Measurements from ENCODE around the gene ZFHX3.
"Not testable (repeated sequence)": the region's sequence is repeated elsewhere in the genome, so short reads cannot be mapped to it uniquely, and the experiment has no call there.

Gene ZFHX3

DNA sequence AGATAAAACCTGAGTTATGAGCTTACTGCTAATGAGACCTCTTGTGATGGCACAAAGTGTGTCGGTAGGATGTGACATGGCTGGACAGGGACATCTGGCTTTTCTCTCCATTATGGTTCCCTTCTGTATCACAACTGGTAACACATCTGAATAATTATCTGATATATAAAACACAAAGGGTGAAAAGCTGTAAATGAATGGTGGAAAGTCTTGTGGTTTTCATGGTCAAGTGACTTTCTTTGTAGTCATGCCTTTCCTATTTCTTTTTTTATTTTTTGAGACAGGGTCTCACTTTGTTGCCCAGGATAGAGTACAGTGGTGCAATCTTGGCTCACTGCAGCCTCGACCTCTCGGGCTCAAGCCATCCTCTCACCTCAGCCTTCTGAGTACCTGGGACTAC lies 35.3 kb upstream of the ZFHX3 start:
- no peak overlapping the region for H3K4me3 ChIP-seq (ENCODE audit: low read length)
- no peak overlapping the region for H3K9ac ChIP-seq (ENCODE audit: low read depth, low read length)
- no peak overlapping the region for H3K27ac ChIP-seq (ENCODE audit: low read depth, low read length)
- H3K4me1 ChIP-seq (ENCODE audit: insufficient read depth, low read length), result no peaks in the 10 kb centered on the region
- no peaks in the 10 kb centered on the region for H3K9me3 ChIP-seq (ENCODE audit: insufficient read depth, low read depth, low read length)
- H3K27me3 ChIP-seq (ENCODE audit: insufficient read depth, low read length), result no peaks in the 10 kb centered on the region
- 98% methylated on average over 3 of the region's 3 CpGs for WGBS
- H3K36me3 ChIP-seq (ENCODE audit: insufficient read depth, low read length), result no peaks in the 10 kb centered on the region

DNA sequence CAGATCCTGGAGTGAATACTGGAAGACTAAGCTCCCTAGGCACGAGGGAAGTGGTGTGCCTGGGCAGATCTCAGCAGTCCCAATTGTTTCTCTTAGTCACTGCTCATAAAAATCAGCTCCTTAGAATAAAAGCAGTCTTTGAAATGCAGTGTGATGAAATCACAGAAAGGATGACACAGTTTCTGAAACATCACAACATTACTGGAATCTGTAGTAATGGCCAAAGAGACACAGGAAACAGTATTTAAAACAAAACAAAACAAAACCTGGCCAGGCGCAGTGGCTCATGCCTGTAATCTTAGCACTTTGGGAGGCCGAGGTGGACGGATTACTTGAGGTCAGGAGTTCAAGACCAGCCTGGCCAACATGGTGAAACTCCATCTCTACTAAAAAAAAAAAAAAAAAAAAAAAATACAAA lies 34.7 kb upstream of the ZFHX3 start:
- not testable (repeated sequence) for H3K9me3 ChIP-seq (ENCODE audit: insufficient read depth, low read depth, low read length); H3K4me3 ChIP-seq (ENCODE audit: low read length); H3K27ac ChIP-seq (ENCODE audit: low read depth, low read length); H3K36me3 ChIP-seq (ENCODE audit: insufficient read depth, low read length); H3K9ac ChIP-seq (ENCODE audit: low read depth, low read length); H3K27me3 ChIP-seq (ENCODE audit: insufficient read depth, low read length); H3K4me1 ChIP-seq (ENCODE audit: insufficient read depth, low read length)
- WGBS, result 89% methylated on average over 4 of the region's 4 CpGs

GRCh38 chr16:73080931-73081330 lies 33.0 kb upstream of the ZFHX3 start:
- 90% methylated on average over 1 of the region's 1 CpG for WGBS
- no peak overlapping the region for H3K27ac ChIP-seq (ENCODE audit: low read depth, low read length)
- H3K9me3 ChIP-seq (ENCODE audit: insufficient read depth, low read depth, low read length), result no peaks in the 10 kb centered on the region
- no peak overlapping the region for H3K9ac ChIP-seq (ENCODE audit: low read depth, low read length)
- peaks cover 6% of the 10 kb centered on the region; the same call in 1 of the 2 replicates for H3K27me3 ChIP-seq (ENCODE audit: insufficient read depth, low read length)
- H3K4me3 ChIP-seq (ENCODE audit: low read length), result no peak overlapping the region
- no peaks in the 10 kb centered on the region for H3K4me1 ChIP-seq (ENCODE audit: insufficient read depth, low read length)
- no peaks in the 10 kb centered on the region for H3K36me3 ChIP-seq (ENCODE audit: insufficient read depth, low read length)

GRCh38 chr16:73076324-73076810 lies 28.4 kb upstream of the ZFHX3 start:
- no peak overlapping the region for H3K9ac ChIP-seq (ENCODE audit: low read depth, low read length)
- no peaks in the 10 kb centered on the region for H3K9me3 ChIP-seq (ENCODE audit: insufficient read depth, low read depth, low read length)
- H3K4me3 ChIP-seq (ENCODE audit: low read length), result no peak overlapping the region
- 90% methylated on average over 5 of the region's 6 CpGs for WGBS
- peaks cover 4% of the 10 kb centered on the region; the same call in 1 of the 2 replicates for H3K4me1 ChIP-seq (ENCODE audit: insufficient read depth, low read length)
- H3K36me3 ChIP-seq (ENCODE audit: insufficient read depth, low read length), result no peaks in the 10 kb centered on the region
- peaks cover 38% of the 10 kb centered on the region for H3K27me3 ChIP-seq (ENCODE audit: insufficient read depth, low read length)
- no peak overlapping the region for H3K27ac ChIP-seq (ENCODE audit: low read depth, low read length)

GRCh38 chr16:73074382-73074781 lies 26.5 kb upstream of the ZFHX3 start:
- Histone ChIP-seq H3K27ac (ENCODE audit: low read depth, low read length) (no peak overlapping the region), H3K9me3 (ENCODE audit: insufficient read depth, low read depth, low read length) (no peaks in the 10 kb centered on the region), H3K36me3 (ENCODE audit: insufficient read depth, low read length) (no peaks in the 10 kb centered on the region), H3K27me3 (ENCODE audit: insufficient read depth, low read length) (peaks cover 49% of the 10 kb centered on the region), H3K4me1 (ENCODE audit: insufficient read depth, low read length) (peaks cover 10% of the 10 kb centered on the region), H3K9ac (ENCODE audit: low read depth, low read length) (no peak overlapping the region), H3K4me3 (ENCODE audit: low read length) (no peak overlapping the region)
- 92% methylated on average over 8 of the region's 9 CpGs for WGBS

DNA sequence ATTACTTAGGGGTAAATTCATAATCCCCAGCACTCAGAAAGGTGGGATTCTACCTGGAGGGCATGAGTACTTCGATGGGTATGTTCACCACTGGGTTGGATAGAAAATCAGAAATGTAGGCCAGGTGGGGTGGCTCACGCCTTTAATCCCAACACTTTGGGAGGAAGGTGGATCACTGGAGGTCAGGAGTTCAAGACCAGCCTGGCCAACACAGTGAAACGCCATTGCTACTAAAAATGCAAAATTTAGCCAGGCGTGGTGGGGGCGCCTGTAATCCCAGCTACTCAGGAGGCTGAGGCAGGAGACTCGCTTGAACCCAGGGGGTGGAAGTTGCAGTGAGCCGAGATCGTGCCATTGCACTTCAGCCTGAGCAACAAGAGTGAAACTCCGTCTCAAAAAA lies 24.1 kb upstream of the ZFHX3 start:
- H3K27ac ChIP-seq (ENCODE audit: low read depth, low read length); H3K4me3 ChIP-seq (ENCODE audit: low read length); H3K9ac ChIP-seq (ENCODE audit: low read depth, low read length); H3K36me3 ChIP-seq (ENCODE audit: insufficient read depth, low read length); H3K9me3 ChIP-seq (ENCODE audit: insufficient read depth, low read depth, low read length): not testable (repeated sequence)
- Histone ChIP-seq H3K27me3 (ENCODE audit: insufficient read depth, low read length) (peaks cover 72% of the 10 kb centered on the region), H3K4me1 (ENCODE audit: insufficient read depth, low read length) (peaks cover 10% of the 10 kb centered on the region)
- WGBS, result 91% methylated on average over 9 of the region's 9 CpGs

DNA sequence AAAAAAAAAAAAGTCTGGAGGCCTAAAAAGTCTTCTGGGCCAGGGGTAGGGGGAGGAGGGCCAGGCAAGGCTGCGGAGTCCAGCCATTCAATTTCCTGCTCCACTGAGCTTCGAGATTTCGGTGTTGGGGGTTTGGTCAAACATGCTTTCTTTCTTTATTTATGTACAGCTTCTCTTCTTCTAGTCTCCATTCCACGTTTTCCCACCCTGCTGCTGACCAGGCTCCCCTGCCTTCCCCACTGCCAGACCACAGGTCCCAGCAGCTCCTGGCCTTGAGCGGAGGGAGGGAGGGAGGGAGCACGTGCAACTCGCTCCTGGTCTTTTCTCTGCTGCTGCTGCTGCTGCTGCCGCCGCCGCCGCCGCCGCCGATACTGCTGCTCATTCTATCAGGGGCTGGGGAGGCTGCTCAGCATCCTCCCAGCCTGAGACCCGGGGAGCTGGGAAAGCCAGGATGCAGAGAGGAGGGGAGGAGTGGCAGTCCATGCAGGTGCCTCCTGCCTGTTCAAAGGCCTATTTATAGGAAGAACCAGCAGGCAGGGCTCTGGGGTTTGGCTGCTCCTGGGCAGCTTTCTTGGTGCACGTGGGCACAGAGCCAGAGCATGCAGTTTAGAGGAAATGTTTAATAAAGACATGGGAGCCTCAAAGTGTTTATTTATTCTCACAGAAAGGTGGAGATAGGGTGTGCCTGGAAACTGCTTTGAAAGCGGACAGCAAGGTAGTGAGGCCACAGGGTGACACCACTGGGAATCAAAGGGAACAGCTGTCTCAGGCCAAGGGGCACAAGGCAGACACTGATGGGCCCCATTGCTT lies 23.4 kb upstream of the ZFHX3 start:
- H3K27ac ChIP-seq (ENCODE audit: low read depth, low read length), result no peak overlapping the region

GRCh38 chr16:73069581-73070262 lies 21.8 kb upstream of the ZFHX3 start:
- Histone ChIP-seq H3K27ac (ENCODE audit: low read depth, low read length) (no peak overlapping the region), H3K4me1 (ENCODE audit: insufficient read depth, low read length) (peaks cover 22% of the 10 kb centered on the region), H3K9me3 (ENCODE audit: insufficient read depth, low read depth, low read length) (no peaks in the 10 kb centered on the region), H3K9ac (ENCODE audit: low read depth, low read length) (no peak overlapping the region), H3K4me3 (ENCODE audit: low read length) (peak overlapping the region; percentile 60; the same call in 1 of the 2 replicates), H3K36me3 (ENCODE audit: insufficient read depth, low read length) (no peaks in the 10 kb centered on the region), H3K27me3 (ENCODE audit: insufficient read depth, low read length) (peaks cover 88% of the 10 kb centered on the region)
- 76% methylated on average over 5 of the region's 5 CpGs for WGBS

More for the DNA sequence above, 23.4 kb upstream of the ZFHX3 start:
- Histone ChIP-seq H3K36me3 (ENCODE audit: insufficient read depth, low read length) (no peaks in the 10 kb centered on the region), H3K4me3 (ENCODE audit: low read length) (peak overlapping the region; percentile 60), H3K27me3 (ENCODE audit: insufficient read depth, low read length) (peaks cover 77% of the 10 kb centered on the region), H3K9ac (ENCODE audit: low read depth, low read length) (no peak overlapping the region), H3K4me1 (ENCODE audit: insufficient read depth, low read length) (peaks cover 10% of the 10 kb centered on the region), H3K9me3 (ENCODE audit: insufficient read depth, low read depth, low read length) (no peaks in the 10 kb centered on the region)
- 6% methylated on average over 16 of the region's 17 CpGs for WGBS

DNA sequence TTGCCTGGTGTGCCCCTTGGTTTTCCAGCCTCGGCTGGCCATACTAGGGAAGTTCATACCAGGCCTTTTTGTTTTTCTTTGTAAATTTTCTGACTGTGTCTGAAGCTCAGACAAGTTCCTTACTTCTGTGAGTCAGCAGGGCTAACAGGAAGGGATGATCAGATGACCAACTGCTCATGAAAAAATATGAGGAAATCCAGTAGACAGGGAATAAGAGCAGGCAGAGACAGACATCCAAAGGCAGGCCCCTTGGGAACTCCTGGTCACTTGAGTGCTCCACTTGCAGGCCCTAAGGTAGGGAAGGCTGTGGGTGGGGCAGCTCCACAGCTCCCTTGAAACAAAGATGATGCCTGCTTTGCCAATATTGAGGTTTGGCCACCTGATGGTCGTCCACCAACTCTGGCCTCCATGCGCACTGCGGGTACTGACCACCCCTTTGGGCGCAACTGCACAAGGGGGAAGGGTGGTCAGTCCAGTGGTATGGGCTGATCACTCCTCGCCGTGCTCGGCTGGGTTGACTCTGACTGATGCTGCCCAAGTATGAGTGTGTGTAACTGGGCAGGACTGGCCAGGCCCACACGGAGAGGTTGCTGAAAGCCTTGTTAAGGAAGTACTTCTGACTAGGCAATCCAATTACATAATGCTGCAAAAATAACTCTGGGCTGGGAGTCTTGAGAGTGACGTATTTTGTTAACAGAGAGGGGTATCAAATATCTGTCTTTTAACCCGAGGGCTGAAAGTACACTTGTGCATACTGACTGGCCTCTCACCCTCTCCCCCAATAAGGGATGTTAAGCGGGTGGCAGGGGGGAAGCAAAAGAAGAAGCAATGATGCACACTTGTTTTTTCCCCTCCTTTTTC lies 20.8 kb upstream of the ZFHX3 start:
- Histone ChIP-seq H3K4me3 (ENCODE audit: low read length) (no peak overlapping the region), H3K4me1 (ENCODE audit: insufficient read depth, low read length) (peaks cover 31% of the 10 kb centered on the region)
- 63% methylated on average over 11 of the region's 12 CpGs for WGBS

DNA sequence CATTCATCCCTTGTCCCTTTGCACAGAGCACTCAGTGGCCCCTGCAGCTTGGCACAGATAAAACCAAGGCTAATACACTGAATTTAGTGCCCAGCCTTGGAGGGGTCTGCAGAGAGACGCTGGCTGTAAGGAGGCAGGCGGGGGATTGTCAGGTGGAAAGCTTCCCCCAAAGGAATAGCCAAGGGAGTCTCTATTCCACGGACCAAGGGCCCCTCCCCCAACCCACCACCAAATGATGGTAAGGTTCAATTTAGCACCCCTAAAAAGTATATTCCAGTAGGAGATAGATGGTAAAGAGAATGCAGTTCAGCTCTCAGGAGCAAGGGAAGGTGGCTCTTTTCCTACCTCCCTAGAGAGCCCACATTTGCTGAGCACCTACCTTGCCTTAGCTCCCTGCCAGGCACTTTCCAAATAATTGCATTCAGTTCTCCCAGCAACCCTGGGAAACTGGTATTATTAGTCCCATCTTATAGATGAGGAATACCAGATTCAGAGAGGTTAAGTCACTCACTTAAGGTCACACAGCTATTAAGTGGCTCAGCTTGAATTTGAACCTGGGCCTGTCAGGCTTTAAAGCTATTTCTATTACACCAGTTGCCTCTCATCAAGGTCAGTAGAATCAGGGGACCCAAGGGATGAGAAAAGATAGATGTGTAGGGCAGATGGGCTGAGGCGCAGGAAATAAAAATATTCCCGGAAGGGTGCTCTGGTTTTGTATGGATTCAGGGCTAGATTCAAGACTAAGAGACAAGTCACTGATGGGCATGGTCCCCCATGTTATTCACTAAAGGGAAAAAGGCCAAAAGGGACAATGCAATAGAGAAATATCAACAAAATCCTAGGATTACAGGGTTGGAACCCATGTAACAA lies 20.0 kb upstream of the ZFHX3 start:
- peaks cover 91% of the 10 kb centered on the region for H3K27me3 ChIP-seq (ENCODE audit: insufficient read depth, low read length)
- H3K4me1 ChIP-seq (ENCODE audit: insufficient read depth, low read length), result peaks cover 37% of the 10 kb centered on the region
- no peak overlapping the region for H3K27ac ChIP-seq (ENCODE audit: low read depth, low read length)
- H3K4me3 ChIP-seq (ENCODE audit: low read length), result no peak overlapping the region
- H3K36me3 ChIP-seq (ENCODE audit: insufficient read depth, low read length), result no peaks in the 10 kb centered on the region
- H3K9ac ChIP-seq (ENCODE audit: low read depth, low read length), result no peak overlapping the region
- WGBS, result 63% methylated on average over 4 of the region's 5 CpGs
- no peaks in the 10 kb centered on the region for H3K9me3 ChIP-seq (ENCODE audit: insufficient read depth, low read depth, low read length)

More for the DNA sequence above, 20.8 kb upstream of the ZFHX3 start:
- no peaks in the 10 kb centered on the region for H3K36me3 ChIP-seq (ENCODE audit: insufficient read depth, low read length)
- H3K9ac ChIP-seq (ENCODE audit: low read depth, low read length), result no peak overlapping the region
- H3K9me3 ChIP-seq (ENCODE audit: insufficient read depth, low read depth, low read length), result no peaks in the 10 kb centered on the region
- no peak overlapping the region for H3K27ac ChIP-seq (ENCODE audit: low read depth, low read length)
- H3K27me3 ChIP-seq (ENCODE audit: insufficient read depth, low read length), result peaks cover 88% of the 10 kb centered on the region
